HG03060 (cell line): ENCODE results near the gene MAGEA4.
"Not testable (repeated sequence)": the region's sequence is repeated elsewhere in the genome, so short reads cannot be mapped to it uniquely, and the experiment has no call there.

ENCODE experiments used
- ATAC-seq: cut with Tn5 transposase; IDR thresholded peaks from one replicate; pipeline ENCODE4 v1.9.1; 2021; ENCODE audit warnings: low read depth, moderate number of reproducible peaks; ENCODE audit not compliant: unreplicated experiment

Gene MAGEA4, protein sequence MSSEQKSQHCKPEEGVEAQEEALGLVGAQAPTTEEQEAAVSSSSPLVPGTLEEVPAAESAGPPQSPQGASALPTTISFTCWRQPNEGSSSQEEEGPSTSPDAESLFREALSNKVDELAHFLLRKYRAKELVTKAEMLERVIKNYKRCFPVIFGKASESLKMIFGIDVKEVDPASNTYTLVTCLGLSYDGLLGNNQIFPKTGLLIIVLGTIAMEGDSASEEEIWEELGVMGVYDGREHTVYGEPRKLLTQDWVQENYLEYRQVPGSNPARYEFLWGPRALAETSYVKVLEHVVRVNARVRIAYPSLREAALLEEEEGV

DNA sequence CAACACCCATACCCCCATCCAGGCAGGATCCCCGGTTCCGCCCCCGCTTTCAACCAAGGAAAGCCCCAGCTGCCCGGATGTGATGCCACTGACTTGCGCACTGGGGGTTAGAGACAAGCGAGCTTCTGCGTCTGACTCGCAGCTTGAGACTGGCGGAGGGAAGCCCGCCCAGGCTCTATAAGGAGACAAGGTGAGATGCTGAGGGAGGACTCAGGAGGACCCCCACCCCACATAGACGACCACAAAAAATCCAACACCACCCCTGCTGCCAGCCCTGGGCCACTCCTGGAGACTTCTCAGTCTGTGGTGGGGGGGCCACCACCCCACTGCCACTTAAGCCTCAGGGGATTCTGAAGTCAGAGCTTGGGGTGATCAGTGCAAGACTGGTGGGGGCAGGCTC, at the start of gene MAGEA4:
Gene MAGEA4, plus strand, starts transcription at position 110 of the 400 bp plus-strand sequence. CDS start 10,776 bp downstream, outside the sequence.
- no peak for ATAC-seq

GRCh38 chrX:151870602-151871001, 42.1 kb upstream of the MAGEA4 start:
- ATAC-seq = no peak

GRCh38 chrX:151871244-151871643, 41.4 kb upstream of the MAGEA4 start:
- ATAC-seq = no peak

GRCh38 chrX:151873096-151873495, 39.6 kb upstream of the MAGEA4 start:
- ATAC-seq = no peak

DNA sequence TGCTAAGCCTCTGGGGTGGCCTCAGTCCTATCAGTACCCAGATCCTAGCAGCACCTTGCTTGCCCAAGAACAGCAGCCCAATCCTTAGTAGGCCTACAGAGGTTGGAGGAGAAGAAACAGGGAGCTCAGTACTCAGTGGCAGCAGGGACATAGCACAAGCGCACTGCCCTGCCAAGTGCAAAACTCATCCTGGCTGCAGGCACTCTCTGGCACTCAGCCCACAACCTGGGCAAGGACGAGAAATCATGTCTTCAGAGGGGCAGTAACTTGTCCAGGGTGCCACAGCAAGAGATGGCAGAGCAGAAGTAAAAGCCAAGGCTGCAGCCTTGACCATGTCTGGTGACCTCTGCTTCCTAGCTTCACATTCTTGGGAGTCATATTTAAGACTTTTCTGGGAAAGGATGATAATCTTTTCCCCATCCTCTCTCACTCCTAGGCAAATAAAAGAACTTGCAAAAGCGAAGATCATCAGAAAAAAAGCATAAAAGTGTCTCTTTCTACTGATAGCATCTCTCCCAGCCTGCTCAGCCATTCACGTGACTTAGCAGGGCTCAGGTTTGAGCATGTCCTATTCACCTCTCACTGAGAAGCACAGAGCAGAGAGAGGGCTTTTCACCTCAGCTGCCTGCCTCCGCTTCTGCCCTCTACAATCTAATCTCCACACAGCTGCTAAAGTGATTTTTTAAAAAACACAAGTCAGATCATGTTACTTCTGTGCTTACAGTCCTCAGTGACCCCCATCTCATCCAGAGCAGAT, 37.2 kb upstream of the MAGEA4 start:
- no peak for ATAC-seq

DNA sequence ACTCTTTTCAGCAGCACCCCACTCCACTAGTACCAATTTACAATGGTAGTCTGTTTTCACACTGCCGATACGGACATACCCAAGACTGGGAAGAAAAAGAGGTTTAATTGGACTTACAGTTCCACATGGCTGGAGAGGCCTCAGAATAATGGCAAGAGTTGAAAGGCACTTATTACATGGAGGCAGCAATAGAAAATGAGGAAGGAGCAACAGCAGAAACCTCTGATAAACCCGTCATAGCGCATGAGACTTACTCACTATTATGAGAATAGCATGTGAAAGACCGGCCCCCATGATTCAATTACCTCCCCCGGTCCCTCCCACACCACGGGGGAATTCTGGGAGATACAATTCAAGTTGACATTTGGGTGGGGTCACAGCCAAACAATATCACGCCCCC, 34.1 kb upstream of the MAGEA4 start:
- ATAC-seq = no peak

DNA sequence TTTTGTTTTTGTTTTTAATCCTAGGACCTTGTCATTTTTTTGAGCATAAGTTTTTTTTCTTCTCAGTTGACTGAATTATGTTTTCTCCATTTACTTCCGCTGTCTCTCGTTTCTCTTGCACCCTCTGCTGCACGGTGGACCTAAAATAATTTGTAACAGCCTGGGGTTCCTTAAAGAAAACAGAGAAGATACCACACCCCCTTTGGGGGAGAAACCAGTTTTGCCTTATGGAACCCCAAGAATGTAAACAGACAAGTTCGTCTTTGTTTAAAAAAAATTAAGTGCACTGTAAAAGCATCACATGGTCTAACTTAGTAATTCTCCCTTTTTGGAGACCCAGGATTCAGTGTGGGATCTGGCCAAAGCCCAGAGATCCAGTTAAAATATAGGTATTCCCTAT, 32.8 kb upstream of the MAGEA4 start:
- no peak for ATAC-seq

DNA sequence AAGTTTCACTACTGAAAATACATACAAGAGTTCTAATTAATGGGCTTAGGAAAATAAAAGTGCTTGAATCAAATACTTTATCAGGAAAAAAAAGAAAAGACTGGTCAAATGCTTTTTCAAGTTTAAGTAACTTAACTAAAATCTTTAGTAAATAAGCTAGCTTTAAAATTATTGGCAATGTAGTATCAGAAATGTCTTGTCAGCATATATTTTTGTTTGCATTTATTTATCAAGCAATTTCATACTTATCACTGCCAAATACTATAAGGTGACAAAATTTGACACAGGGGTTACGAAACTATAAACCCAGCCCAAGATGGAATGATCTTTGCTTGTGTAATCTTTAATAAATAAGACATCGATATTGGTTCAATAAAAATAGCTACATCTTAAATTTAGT, 31.8 kb upstream of the MAGEA4 start:
- no peak for ATAC-seq

GRCh38 chrX:151889421-151889820, 23.3 kb upstream of the MAGEA4 start:
- ATAC-seq = no peak

- ATAC-seq = no peak
Observed at GRCh38 chrX:151896734-151897474, 15.8 kb upstream of the MAGEA4 start.

- ATAC-seq = no peak
Observed at GRCh38 chrX:151899622-151900021, 13.1 kb upstream of the MAGEA4 start.

DNA sequence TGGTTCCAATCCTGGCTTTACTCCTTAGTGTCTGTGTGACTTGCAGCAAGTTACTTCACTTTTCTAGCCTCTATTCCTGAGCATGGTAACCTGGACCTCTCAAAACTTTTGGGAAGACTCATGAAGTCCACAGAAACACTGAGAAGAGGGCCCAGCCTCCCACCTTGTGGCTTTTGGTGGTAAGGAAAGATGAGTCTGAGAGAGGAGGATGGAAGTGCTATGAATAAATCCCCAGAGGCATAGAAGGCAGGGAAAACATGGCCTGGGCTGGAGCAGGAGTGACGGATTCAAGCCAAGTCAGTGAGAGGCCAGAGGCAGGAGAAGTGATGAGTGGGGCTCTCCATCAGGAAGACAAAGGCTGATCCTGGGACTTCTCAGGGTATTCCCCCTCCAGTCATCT, 10.9 kb upstream of the MAGEA4 start:
- no peak for ATAC-seq

DNA sequence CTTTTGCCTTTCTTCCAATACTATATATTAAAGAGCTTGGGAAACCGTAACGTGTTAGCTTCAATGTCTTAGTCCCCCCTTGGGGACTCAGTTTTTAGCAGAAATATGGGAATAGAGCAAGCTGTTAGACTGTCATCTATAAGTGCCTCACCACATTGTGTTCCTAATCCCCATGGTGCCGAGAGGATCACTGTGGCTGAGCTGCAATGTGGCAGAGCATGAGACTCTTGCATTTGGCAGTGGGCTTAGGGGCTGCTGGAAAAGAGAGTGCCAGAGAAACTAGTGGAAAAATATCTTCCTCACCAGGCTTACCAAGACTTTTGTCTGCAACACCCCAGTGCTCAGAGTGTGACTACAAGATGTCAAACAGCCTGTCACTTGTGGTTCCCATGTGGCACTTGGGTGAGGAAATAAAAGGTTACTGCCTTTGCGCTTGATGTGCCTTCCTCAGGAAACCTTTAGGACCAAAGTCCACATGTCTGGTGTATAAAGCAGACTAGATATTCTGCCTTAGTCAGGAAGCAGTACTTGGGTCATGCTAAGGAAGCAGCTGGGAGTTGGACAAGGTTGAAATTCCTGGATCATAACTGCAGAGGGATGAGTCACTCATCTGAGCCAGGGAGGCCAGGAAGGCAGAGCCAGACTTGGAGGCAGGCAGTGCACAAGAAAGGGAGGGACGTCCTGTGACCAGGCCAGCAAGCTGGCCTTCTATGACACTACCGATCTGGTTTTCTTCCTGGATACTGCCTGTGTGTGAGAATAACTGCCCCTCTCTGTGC, 9.7 kb upstream of the MAGEA4 start:
- ATAC-seq = no peak

DNA sequence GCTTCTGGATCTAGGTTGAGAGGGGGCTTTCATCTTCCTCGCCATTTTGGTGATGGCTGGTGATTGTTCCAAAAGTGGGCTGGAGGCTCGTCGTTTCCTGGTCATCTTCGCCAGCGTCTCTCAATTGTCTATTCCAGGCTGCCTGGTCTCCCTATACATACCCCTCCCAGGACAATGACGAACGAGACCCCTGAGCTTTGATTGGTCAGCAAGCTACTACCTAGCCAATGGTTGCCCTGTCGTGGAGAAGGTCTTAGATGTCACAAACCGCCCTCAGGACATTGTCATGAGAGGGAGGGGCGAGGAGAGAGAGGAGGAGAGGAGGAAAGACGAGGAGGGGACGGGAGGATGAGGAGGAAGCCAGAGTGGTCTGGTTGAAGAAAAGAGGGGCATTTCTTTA, 7.7 kb upstream of the MAGEA4 start:
- ATAC-seq = no peak

DNA sequence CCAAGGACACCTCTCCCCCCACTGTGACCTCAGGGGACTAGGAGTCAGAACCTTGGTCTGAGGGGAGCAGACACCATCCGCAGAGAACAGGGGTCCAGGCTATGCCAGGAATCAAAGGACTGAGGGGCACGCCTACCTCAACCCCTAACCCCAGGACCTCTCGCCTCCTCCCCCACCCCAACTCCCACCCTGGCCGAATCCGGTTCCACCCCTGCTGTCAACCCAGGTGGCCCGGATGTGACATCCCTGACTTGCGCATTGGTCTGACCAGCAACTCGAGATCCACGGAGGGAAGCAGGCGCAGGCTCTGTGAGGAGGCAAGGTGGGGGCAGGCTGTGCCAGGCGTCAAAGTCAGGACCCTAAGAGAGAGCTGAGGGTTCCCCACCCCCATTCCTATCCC, 468 bp upstream of the MAGEA4 start:
- ATAC-seq = no peak

- not testable (repeated sequence) for ATAC-seq
Observed at GRCh38 chrX:151918736-151919135, 6.0 kb downstream of the MAGEA4 start.

DNA sequence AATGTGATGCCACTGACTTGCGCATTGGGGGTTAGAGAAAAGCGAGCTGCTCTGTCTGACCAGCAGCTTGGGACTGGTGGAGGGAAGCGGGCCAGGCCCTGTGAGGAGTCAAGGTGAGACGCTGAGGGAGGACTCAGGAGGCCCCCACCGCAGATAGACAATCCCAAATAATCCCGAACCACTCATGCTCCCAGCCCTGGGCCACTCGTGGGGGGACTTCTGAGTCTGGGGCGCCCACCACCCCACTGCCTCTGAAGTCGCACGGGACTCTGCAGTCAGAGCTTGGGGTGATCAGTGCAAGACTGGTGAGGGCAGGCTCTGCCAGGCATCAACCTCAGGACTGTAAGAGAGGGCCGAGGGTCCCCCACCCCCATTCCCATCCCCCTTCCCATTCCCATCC, 6.9 kb downstream of the MAGEA4 start:
- no peak for ATAC-seq

DNA sequence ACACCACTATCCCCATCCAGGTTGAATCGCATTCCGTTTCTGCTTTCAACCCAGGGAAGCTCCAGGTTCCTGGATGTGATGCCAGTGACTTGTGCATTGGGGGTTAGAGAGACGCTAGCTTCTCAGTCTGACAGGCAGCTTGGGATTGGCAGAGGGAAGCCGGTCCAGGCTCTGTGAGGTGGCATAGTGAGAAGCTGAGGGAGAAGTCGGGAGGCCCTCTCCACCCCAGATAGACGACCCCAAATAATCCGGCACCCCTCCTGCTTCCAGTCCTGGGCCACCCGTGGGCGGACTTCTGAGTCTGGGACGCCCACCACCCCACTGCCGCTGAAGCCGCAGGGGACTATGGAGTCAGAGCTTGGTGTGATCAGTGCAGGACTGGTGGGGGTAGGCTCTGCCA, 7.4 kb downstream of the MAGEA4 start:
- ATAC-seq = no peak

GRCh38 chrX:151920530-151920929, 7.8 kb downstream of the MAGEA4 start:
- no peak for ATAC-seq

- ATAC-seq = no peak
Observed at GRCh38 chrX:151921292-151921691, 8.6 kb downstream of the MAGEA4 start.

GRCh38 chrX:151921866-151922265, 9.2 kb downstream of the MAGEA4 start:
- ATAC-seq = no peak
